Measurements from ENCODE around the gene RASGRF1.

The RASGRF1 gene

GRCh38 chr15:79006071-79006470, 84.5 kb downstream of the RASGRF1 start:
- H3K4me3 ChIP-seq (ENCODE audit: low read length) = no peak overlapping the region
- no peak for TF ChIP-seq CTCF (IDR thresholded peaks at IDR 0.05; ENCODE audit: insufficient read depth, low read depth, low read length, missing control alignments)
- DNase-seq (ENCODE audit: low read depth) = no peak

GRCh38 chr15:79004336-79004735, 86.2 kb downstream of the RASGRF1 start:
- no peak for TF ChIP-seq CTCF (IDR thresholded peaks at IDR 0.05; ENCODE audit: insufficient read depth, low read depth, low read length, missing control alignments)
- no peak overlapping the region for H3K4me3 ChIP-seq (ENCODE audit: low read length)
- DNase-seq (ENCODE audit: low read depth) = peak; percentile 81

DNA sequence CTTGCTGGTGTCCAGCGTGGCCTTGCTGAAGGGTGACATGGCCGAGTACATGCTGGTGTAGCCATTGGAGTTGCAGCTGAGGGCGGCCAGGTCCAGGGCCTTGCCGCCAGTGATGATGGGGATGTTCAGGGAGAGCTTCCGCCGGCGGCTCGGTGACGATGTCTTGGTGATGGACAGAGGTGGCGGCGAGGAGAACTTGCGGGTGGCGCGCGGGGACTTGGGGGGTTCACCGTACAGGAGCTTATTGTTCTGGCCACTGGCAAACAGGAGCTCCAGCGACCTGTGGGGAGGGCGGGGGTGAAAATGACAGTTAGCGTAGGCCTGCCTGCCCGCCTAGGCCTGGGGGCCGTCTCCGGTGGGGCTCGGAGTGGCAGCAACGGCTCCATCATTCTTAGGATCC, 86.7 kb downstream of the RASGRF1 start:
- H3K4me3 ChIP-seq (ENCODE audit: low read length) = no peak overlapping the region
- DNase-seq (ENCODE audit: low read depth) = no peak
- no peak for TF ChIP-seq CTCF (IDR thresholded peaks at IDR 0.05; ENCODE audit: insufficient read depth, low read depth, low read length, missing control alignments)

DNA sequence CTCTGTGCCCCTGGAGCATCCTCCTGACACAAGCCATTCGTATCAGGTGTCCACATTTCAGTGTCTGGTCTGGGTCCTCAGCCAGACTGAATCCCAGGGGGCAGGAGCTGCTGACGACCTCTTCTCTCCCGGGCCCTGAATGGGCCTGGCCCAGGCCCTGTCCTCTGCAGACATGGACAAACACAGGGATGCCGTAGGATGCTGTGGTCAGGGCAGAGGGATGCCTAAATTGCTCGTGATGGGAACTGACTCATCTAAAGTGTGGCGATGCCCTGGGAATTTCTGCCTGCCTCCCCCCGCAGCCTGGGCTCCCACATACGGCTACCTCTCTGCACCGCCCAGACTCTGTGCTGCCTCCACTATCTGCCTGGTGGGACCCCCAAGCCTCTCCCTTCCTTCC, 87.3 kb downstream of the RASGRF1 start:
- no peak for DNase-seq (ENCODE audit: low read depth)
- no peak for TF ChIP-seq CTCF (IDR thresholded peaks at IDR 0.05; ENCODE audit: insufficient read depth, low read depth, low read length, missing control alignments)
- no peak overlapping the region for H3K4me3 ChIP-seq (ENCODE audit: low read length)

GRCh38 chr15:79002581-79002980, 88.0 kb downstream of the RASGRF1 start:
- TF ChIP-seq CTCF (IDR thresholded peaks at IDR 0.05; ENCODE audit: insufficient read depth, low read depth, low read length, missing control alignments) = no peak
- no peak overlapping the region for H3K4me3 ChIP-seq (ENCODE audit: low read length)
- DNase-seq (ENCODE audit: low read depth) = peak; percentile 35

- DNase-seq (ENCODE audit: low read depth) = no peak
- no peak overlapping the region for H3K4me3 ChIP-seq (ENCODE audit: low read length)
- TF ChIP-seq CTCF (IDR thresholded peaks at IDR 0.05; ENCODE audit: insufficient read depth, low read depth, low read length, missing control alignments) = no peak
These were observed 90.9 kb downstream of the RASGRF1 start for GRCh38 chr15:78999636-79000035.

- TF ChIP-seq CTCF (IDR thresholded peaks at IDR 0.05; ENCODE audit: insufficient read depth, low read depth, low read length, missing control alignments) = no peak
- DNase-seq (ENCODE audit: low read depth) = no peak
- H3K4me3 ChIP-seq (ENCODE audit: low read length) = no peak overlapping the region
These were observed 92.1 kb downstream of the RASGRF1 start for GRCh38 chr15:78998526-78998925.

Measured in epithelial cell of esophagus (primary cell).